ENCODE data around the gene A1CF.

The A1CF gene

GRCh38 chr10:50807851-50808776, 77.3 kb downstream of the A1CF start:
- no peak for DNase-seq (ENCODE audit: low read depth, low spot score)
- Histone ChIP-seq H3K36me3 (ENCODE audit: insufficient read depth, insufficient read length, low read length) (no peaks in the 10 kb centered on the region), H3K27me3 (ENCODE audit: insufficient read depth, insufficient read length) (no peaks in the 10 kb centered on the region), H3K9me3 (ENCODE audit: insufficient read depth, low read length) (no peaks in the 10 kb centered on the region), H3K4me1 (ENCODE audit: insufficient read depth, insufficient read length) (no peaks in the 10 kb centered on the region), H3K9ac (ENCODE audit: insufficient read length, low read depth) (no peak overlapping the region), H3K4me3 (ENCODE audit: insufficient read length, low read depth) (no peak overlapping the region)
- TF ChIP-seq SUZ12 (IDR thresholded peaks at IDR 0.05; ENCODE audit: extremely low read depth, insufficient read depth, insufficient read length) (no peak), ZNF274 (IDR thresholded peaks at IDR 0.05; ENCODE audit: low read depth, low read length) (no peak), YY1 (IDR thresholded peaks at IDR 0.05; ENCODE audit: insufficient read depth, insufficient read length) (no peak)

GRCh38 chr10:50805981-50806622, 79.3 kb downstream of the A1CF start:
- no peak overlapping the region for H3K9ac ChIP-seq (ENCODE audit: insufficient read length, low read depth)
- no peak for DNase-seq (ENCODE audit: low read depth, low spot score)
- no peak for TF ChIP-seq SUZ12 (IDR thresholded peaks at IDR 0.05; ENCODE audit: extremely low read depth, insufficient read depth, insufficient read length)
- no peaks in the 10 kb centered on the region for H3K9me3 ChIP-seq (ENCODE audit: insufficient read depth, low read length)
- H3K36me3 ChIP-seq (ENCODE audit: insufficient read depth, insufficient read length, low read length), result no peaks in the 10 kb centered on the region
- no peaks in the 10 kb centered on the region for H3K4me1 ChIP-seq (ENCODE audit: insufficient read depth, insufficient read length)
- H3K4me3 ChIP-seq (ENCODE audit: insufficient read length, low read depth), result no peak overlapping the region
- H3K27me3 ChIP-seq (ENCODE audit: insufficient read depth, insufficient read length), result no peaks in the 10 kb centered on the region

GRCh38 chr10:50799595-50799994, 85.8 kb downstream of the A1CF start:
- Histone ChIP-seq H3K9me3 (ENCODE audit: insufficient read depth, low read length) (no peaks in the 10 kb centered on the region), H3K4me1 (ENCODE audit: insufficient read depth, insufficient read length) (no peaks in the 10 kb centered on the region), H3K36me3 (ENCODE audit: insufficient read depth, insufficient read length, low read length) (no peaks in the 10 kb centered on the region), H3K9ac (ENCODE audit: insufficient read length, low read depth) (no peak overlapping the region), H3K4me3 (ENCODE audit: insufficient read length, low read depth) (no peak overlapping the region), H3K27me3 (ENCODE audit: insufficient read depth, insufficient read length) (no peaks in the 10 kb centered on the region)
- TF ChIP-seq SUZ12 (IDR thresholded peaks at IDR 0.05; ENCODE audit: extremely low read depth, insufficient read depth, insufficient read length), result no peak
- no peak for TF ChIP-seq ZNF274 (IDR thresholded peaks at IDR 0.05; ENCODE audit: low read depth, low read length)
- no peak for DNase-seq (ENCODE audit: low read depth, low spot score)

- Histone ChIP-seq H3K9ac (ENCODE audit: insufficient read length, low read depth) (no peak overlapping the region), H3K4me3 (ENCODE audit: insufficient read length, low read depth) (no peak overlapping the region), H3K27me3 (ENCODE audit: insufficient read depth, insufficient read length) (no peaks in the 10 kb centered on the region), H3K36me3 (ENCODE audit: insufficient read depth, insufficient read length, low read length) (no peaks in the 10 kb centered on the region), H3K9me3 (ENCODE audit: insufficient read depth, low read length) (no peaks in the 10 kb centered on the region), H3K4me1 (ENCODE audit: insufficient read depth, insufficient read length) (no peaks in the 10 kb centered on the region)
- TF ChIP-seq SUZ12 (IDR thresholded peaks at IDR 0.05; ENCODE audit: extremely low read depth, insufficient read depth, insufficient read length), result no peak
- no peak for DNase-seq (ENCODE audit: low read depth, low spot score)
Measured at GRCh38 chr10:50798297-50798696, 87.1 kb downstream of the A1CF start.

GRCh38 chr10:50796693-50797092, 88.7 kb downstream of the A1CF start:
- no peaks in the 10 kb centered on the region for H3K4me1 ChIP-seq (ENCODE audit: insufficient read depth, insufficient read length)
- no peak overlapping the region for H3K9ac ChIP-seq (ENCODE audit: insufficient read length, low read depth)
- H3K36me3 ChIP-seq (ENCODE audit: insufficient read depth, insufficient read length, low read length), result no peaks in the 10 kb centered on the region
- H3K27me3 ChIP-seq (ENCODE audit: insufficient read depth, insufficient read length), result no peaks in the 10 kb centered on the region
- no peak overlapping the region for H3K4me3 ChIP-seq (ENCODE audit: insufficient read length, low read depth)
- H3K9me3 ChIP-seq (ENCODE audit: insufficient read depth, low read length), result no peaks in the 10 kb centered on the region
- no peak for DNase-seq (ENCODE audit: low read depth, low spot score)
- TF ChIP-seq YY1 (IDR thresholded peaks at IDR 0.05; ENCODE audit: insufficient read depth, insufficient read length), result no peak
- TF ChIP-seq ZNF274 (IDR thresholded peaks at IDR 0.05; ENCODE audit: low read depth, low read length), result no peak
- TF ChIP-seq SUZ12 (IDR thresholded peaks at IDR 0.05; ENCODE audit: extremely low read depth, insufficient read depth, insufficient read length), result no peak

GRCh38 chr10:50794490-50794889, 90.9 kb downstream of the A1CF start:
- TF ChIP-seq YY1 (IDR thresholded peaks at IDR 0.05; ENCODE audit: insufficient read depth, insufficient read length) (no peak), ZNF274 (IDR thresholded peaks at IDR 0.05; ENCODE audit: low read depth, low read length) (no peak), SUZ12 (IDR thresholded peaks at IDR 0.05; ENCODE audit: extremely low read depth, insufficient read depth, insufficient read length) (no peak)
- no peak overlapping the region for H3K9ac ChIP-seq (ENCODE audit: insufficient read length, low read depth)
- no peaks in the 10 kb centered on the region for H3K9me3 ChIP-seq (ENCODE audit: insufficient read depth, low read length)
- no peak for DNase-seq (ENCODE audit: low read depth, low spot score)
- H3K36me3 ChIP-seq (ENCODE audit: insufficient read depth, insufficient read length, low read length), result no peaks in the 10 kb centered on the region
- no peaks in the 10 kb centered on the region for H3K27me3 ChIP-seq (ENCODE audit: insufficient read depth, insufficient read length)
- H3K4me3 ChIP-seq (ENCODE audit: insufficient read length, low read depth), result no peak overlapping the region
- H3K4me1 ChIP-seq (ENCODE audit: insufficient read depth, insufficient read length), result no peaks in the 10 kb centered on the region

All from NT2/D1 (cell line).